Measurements from ENCODE around the gene FADS2.

GRCh38 chr11:61887839-61888494, 59.9 kb downstream of the FADS2 start:
- TF ChIP-seq, protein P1, sequence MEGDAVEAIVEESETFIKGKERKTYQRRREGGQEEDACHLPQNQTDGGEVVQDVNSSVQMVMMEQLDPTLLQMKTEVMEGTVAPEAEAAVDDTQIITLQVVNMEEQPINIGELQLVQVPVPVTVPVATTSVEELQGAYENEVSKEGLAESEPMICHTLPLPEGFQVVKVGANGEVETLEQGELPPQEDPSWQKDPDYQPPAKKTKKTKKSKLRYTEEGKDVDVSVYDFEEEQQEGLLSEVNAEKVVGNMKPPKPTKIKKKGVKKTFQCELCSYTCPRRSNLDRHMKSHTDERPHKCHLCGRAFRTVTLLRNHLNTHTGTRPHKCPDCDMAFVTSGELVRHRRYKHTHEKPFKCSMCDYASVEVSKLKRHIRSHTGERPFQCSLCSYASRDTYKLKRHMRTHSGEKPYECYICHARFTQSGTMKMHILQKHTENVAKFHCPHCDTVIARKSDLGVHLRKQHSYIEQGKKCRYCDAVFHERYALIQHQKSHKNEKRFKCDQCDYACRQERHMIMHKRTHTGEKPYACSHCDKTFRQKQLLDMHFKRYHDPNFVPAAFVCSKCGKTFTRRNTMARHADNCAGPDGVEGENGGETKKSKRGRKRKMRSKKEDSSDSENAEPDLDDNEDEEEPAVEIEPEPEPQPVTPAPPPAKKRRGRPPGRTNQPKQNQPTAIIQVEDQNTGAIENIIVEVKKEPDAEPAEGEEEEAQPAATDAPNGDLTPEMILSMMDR (optimal IDR thresholded peaks at IDR 0.05 in 1 of 3, IDR thresholded peaks at IDR 0.05 in 1 of 3, conservative IDR thresholded peaks at IDR 0.05 in 1 of 3; ENCODE audit: extremely low read depth in 1 of 3, insufficient read depth in 2 of 3, low read length in 3 of 3): no peak
- TF ChIP-seq EZH2 (IDR thresholded peaks at IDR 0.05; ENCODE audit: low read length): no peak
